Aorta (tissue), 5 donors: Measurements from ENCODE around the gene WDR70. TPM values are rescaled to one million over a fixed set of nuclear protein-coding genes. Genes with fewer than 3 reads are reported as not detected.
"Not testable (repeated sequence)": the region's sequence is repeated elsewhere in the genome, so short reads cannot be mapped to it uniquely, and the experiment has no call there.

Experiments
- ATAC-seq: fragments of 200-7000 bp; cut with Tn5 transposase; one replicate; pipeline ENCODE4 v1.9.1; 2022; ENCODE audit warnings: moderate library complexity; ENCODE audit not compliant: low FRiP score
- DNase-seq, 2 donors: peaks; one replicate each; pipeline ENCODE4 v3.0.0-alpha.2; 2020
- H3K27ac ChIP-seq, 2 donors: one replicate each; pipeline ENCODE4 v1.5.1; 2013; ENCODE audit warnings: low read length in 2 of 2, mild to moderate bottlenecking in 2 of 2, moderate library complexity in 2 of 2, control low read depth in 1 of 2, inconsistent platforms in 1 of 2, low read depth in 1 of 2
- H3K27me3 ChIP-seq, 2 donors: one replicate each; pipeline ENCODE4 v1.6.1; 2013; ENCODE audit warnings: control low read depth in 1 of 2, low read length in 1 of 2, mild to moderate bottlenecking in 1 of 2, moderate library complexity in 1 of 2; ENCODE audit not compliant: insufficient read depth in 2 of 2, control insufficient read depth in 1 of 2
- H3K36me3 ChIP-seq, 2 donors: one replicate each; pipeline ENCODE4 v1.6.1; 2013; ENCODE audit warnings: control low read depth in 1 of 2, low read length in 1 of 2, mild to moderate bottlenecking in 1 of 2; ENCODE audit not compliant: insufficient read depth in 2 of 2, control insufficient read depth in 1 of 2
- H3K4me1 ChIP-seq, 2 donors: one replicate each; pipeline ENCODE4 v1.6.1; 2013; ENCODE audit warnings: low read length in 2 of 2, control low read depth in 1 of 2, mild to moderate bottlenecking in 1 of 2, moderate library complexity in 1 of 2; ENCODE audit not compliant: insufficient read depth in 2 of 2, control insufficient read depth in 1 of 2
- H3K4me3 ChIP-seq, 2 donors: one replicate each; pipeline ENCODE4 v1.5.1; 2013; ENCODE audit warnings: low read length in 2 of 2, control low read depth in 1 of 2, mild to moderate bottlenecking in 1 of 2
- H3K9me3 ChIP-seq: one replicate; pipeline ENCODE4 v1.6.1; 2013; ENCODE audit warnings: mild to moderate bottlenecking, low read length; ENCODE audit not compliant: control insufficient read depth
- WGBS, 2 donors: extraction: QIAGEN DNeasy Blood & Tissue Kit; methylation state at CpG; one replicate each; pipeline ENCODE4 v1.1.7; 2013; 5-methylcytosine and 5-hydroxymethylcytosine counted together
- intact Hi-C, 2 donors: fragments of 100-400 bp; cut with DNase I; formaldehyde crosslinking; loops; one replicate each; pipeline versions ENCODE4 v1.14.2 to v1.15.0; 2022
- polyA plus RNA-seq, 2 donors: library from polyadenylated mRNA; stranded (reverse); fragments of 200-250 nt; gene quantifications; one replicate each; pipeline ENCODE4 v1.2.3, GENCODE V29; 2013
- total RNA-seq, 2 donors: library from RNA; stranded (reverse); fragmentation: NEBNext Ultra II Directional; extraction: Animal tissue kit (Norgen Biotek cat#: 25700); gene quantifications; one replicate each; pipeline ENCODE4 v1.2.1, GENCODE V29; 2021
- donor health status: healthy with polysubstance abuse.
- donor health status: Bipolar disorder and iron deficiency.
- donor health status: DM: no; HTN: no; CAD: no.
- donor health status: DM: no; HTN: no; CAD: no.
- donor health status: DM: yes; HTN: yes; CAD: no.

WDR70 gene
- total and polyA plus RNA-seq, 4 donors = 12.3 to 41.3 (median 22.1) TPM

GRCh38 chr5:37514946-37515345 is 135.8 kb downstream of the WDR70 start:
- ATAC-seq = no peak
- 79 to 88% methylated on average over 1 of the region's 1 CpG for WGBS, 2 donors
- intact Hi-C loops = no loop called here

DNA sequence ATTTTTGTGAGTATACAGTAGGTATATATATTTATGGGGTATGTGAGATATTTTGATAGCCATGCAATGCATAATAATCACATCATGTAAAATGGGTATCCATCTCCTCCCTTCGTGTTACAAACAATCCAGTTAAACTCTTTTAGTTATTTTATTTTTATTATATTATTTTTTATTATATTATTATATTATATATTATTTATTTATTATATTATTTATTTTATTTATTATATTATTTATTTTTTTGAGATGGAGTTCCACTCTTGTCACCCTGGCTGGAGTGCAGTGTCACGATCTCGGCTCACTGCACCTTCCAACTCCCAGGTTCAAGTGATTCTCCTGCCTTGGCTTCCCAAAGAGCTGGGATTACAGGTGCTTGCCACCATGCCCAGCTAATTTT is 138.6 kb downstream of the WDR70 start:
- ATAC-seq = no peak
- Histone ChIP-seq H3K27ac (no peak overlapping the region), H3K9me3 (no peaks in the 10 kb centered on the region), H3K36me3 (peaks cover 2% of the 10 kb centered on the region in 2 donors), H3K4me3 (no peak overlapping the region), H3K27me3 (no peaks in the 10 kb centered on the region), H3K4me1 (no peaks in the 10 kb centered on the region)
- 99 to 100% methylated on average over 3 of the region's 3 CpGs for WGBS, 2 donors
- no peak for DNase-seq
- intact Hi-C loops = no loop called here

More at GRCh38 chr5:37514946-37515345, 135.8 kb downstream of the WDR70 start:
- Histone ChIP-seq H3K9me3 (no peaks in the 10 kb centered on the region), H3K4me3 (no peak overlapping the region), H3K36me3 (peaks cover 2% of the 10 kb centered on the region in 2 donors), H3K27me3 (no peaks in the 10 kb centered on the region), H3K4me1 (no peaks in the 10 kb centered on the region), H3K27ac (no peak overlapping the region)
- DNase-seq = no peak

DNA sequence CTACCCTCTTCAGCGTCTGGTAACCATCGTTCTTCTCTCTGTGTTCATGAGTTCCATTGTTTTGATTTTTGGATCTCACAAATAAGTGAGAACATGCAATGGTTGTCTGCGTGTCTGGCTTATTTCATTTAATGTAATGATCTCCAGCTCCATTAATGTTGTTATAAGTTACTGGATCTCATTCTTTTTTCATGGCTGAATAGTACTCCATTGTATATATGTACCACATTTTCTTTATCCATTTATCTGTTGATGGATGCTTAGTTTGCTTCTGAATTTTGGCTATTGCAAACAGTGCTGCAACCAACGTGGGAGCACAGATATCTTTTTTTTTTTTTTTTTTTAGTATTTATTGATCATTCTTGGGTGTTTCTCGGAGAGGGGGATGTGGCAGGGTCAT is 139.2 kb downstream of the WDR70 start:
- DNase-seq, ATAC-seq, intact Hi-C loops, H3K36me3 ChIP-seq, H3K9me3 ChIP-seq, H3K4me1 ChIP-seq, H3K27ac ChIP-seq, H3K4me3 ChIP-seq, H3K27me3 ChIP-seq: not testable (repeated sequence)
- WGBS, 2 donors = 96 to 97% methylated on average over 4 to 5 of the region's 5 CpGs

GRCh38 chr5:37519304-37519703 is 140.2 kb downstream of the WDR70 start:
- WGBS, 2 donors = 97 to 98% methylated on average over 43 of the region's 43 CpGs
- DNase-seq (no peak), ATAC-seq (no peak)
- Histone ChIP-seq H3K36me3 (no peaks in the 10 kb centered on the region), H3K4me1 (no peaks in the 10 kb centered on the region), H3K4me3 (no peak overlapping the region), H3K27ac (no peak overlapping the region), H3K9me3 (no peaks in the 10 kb centered on the region), H3K27me3 (no peaks in the 10 kb centered on the region)
- intact Hi-C loops = no loop called here

- H3K27ac ChIP-seq = no peak overlapping the region
- WGBS, 2 donors = 90 to 97% methylated on average over 1 of the region's 1 CpG
- no peaks in the 10 kb centered on the region for H3K27me3 ChIP-seq
- intact Hi-C loops = no loop called here
- H3K4me1 ChIP-seq = no peaks in the 10 kb centered on the region
- no peaks in the 10 kb centered on the region for H3K9me3 ChIP-seq
- ATAC-seq (no peak), DNase-seq (no peak)
- H3K4me3 ChIP-seq = no peak overlapping the region
- H3K36me3 ChIP-seq = no peaks in the 10 kb centered on the region
Measured at GRCh38 chr5:37519807-37520206, 140.7 kb downstream of the WDR70 start.

- Histone ChIP-seq H3K4me1 (no peaks in the 10 kb centered on the region), H3K4me3 (no peak overlapping the region), H3K27me3 (no peaks in the 10 kb centered on the region), H3K9me3 (no peaks in the 10 kb centered on the region), H3K36me3 (no peaks in the 10 kb centered on the region), H3K27ac (no peak overlapping the region)
- DNase-seq (no peak), ATAC-seq (no peak)
- 93% methylated on average over 1 of the region's 1 CpG for WGBS, 2 donors
- intact Hi-C loops = no loop called here
Measured at GRCh38 chr5:37520811-37521210, 141.7 kb downstream of the WDR70 start.

GRCh38 chr5:37532976-37533740 is 154.0 kb downstream of the WDR70 start:
- intact Hi-C loops = no loop called here
- Histone ChIP-seq H3K4me1 (no peaks in the 10 kb centered on the region), H3K27ac (no peak overlapping the region), H3K4me3 (no peak overlapping the region), H3K9me3 (no peaks in the 10 kb centered on the region), H3K36me3 (no peaks in the 10 kb centered on the region), H3K27me3 (no peaks in the 10 kb centered on the region)
- WGBS, 2 donors = 95% methylated on average over 13 of the region's 13 CpGs
- ATAC-seq = no peak
- DNase-seq = no peak

GRCh38 chr5:37533851-37534250 is 154.7 kb downstream of the WDR70 start:
- Histone ChIP-seq H3K4me3 (no peak overlapping the region), H3K4me1 (no peaks in the 10 kb centered on the region), H3K9me3 (no peaks in the 10 kb centered on the region), H3K36me3 (no peaks in the 10 kb centered on the region), H3K27me3 (no peaks in the 10 kb centered on the region), H3K27ac (no peak overlapping the region)
- intact Hi-C loops = no loop called here
- ATAC-seq = no peak
- no peak for DNase-seq
- WGBS, 2 donors = 96 to 99% methylated on average over 6 of the region's 6 CpGs

- ATAC-seq = no peak
- no peak for DNase-seq
- Histone ChIP-seq H3K27me3 (no peaks in the 10 kb centered on the region), H3K4me1 (no peaks in the 10 kb centered on the region), H3K4me3 (no peak overlapping the region), H3K36me3 (no peaks in the 10 kb centered on the region), H3K9me3 (no peaks in the 10 kb centered on the region), H3K27ac (no peak overlapping the region)
- 96 to 99% methylated on average over 3 of the region's 3 CpGs for WGBS, 2 donors
- intact Hi-C loops = no loop called here
Measured at GRCh38 chr5:37539459-37539858, 160.3 kb downstream of the WDR70 start.
